Activated effector memory CD4-positive, alpha-beta T cell treated with Interleukin-2 at 50 U/mL for 16 hours (primary cell): ENCODE measurements around the gene BHMT.
"Not testable (repeated sequence)": the region's sequence is repeated elsewhere in the genome, so short reads cannot be mapped to it uniquely, and the experiment has no call there.

Experiments
- DNase-seq: peaks from one replicate; pipeline ENCODE4 v3.0.0-alpha.2; 2020

The BHMT gene

GRCh38 chr5:79111960-79112702 lies 522 bp downstream of the BHMT start:
- no peak for DNase-seq

GRCh38 chr5:79112703-79113058 lies 1.1 kb downstream of the BHMT start:
- DNase-seq = no peak

GRCh38 chr5:79119486-79119885 lies 7.9 kb downstream of the BHMT start:
- no peak for DNase-seq

GRCh38 chr5:79120221-79120620 lies 8.6 kb downstream of the BHMT start:
- no peak for DNase-seq

GRCh38 chr5:79122973-79123372 lies 11.4 kb downstream of the BHMT start:
- no peak for DNase-seq

GRCh38 chr5:79124607-79125006 lies 13.0 kb downstream of the BHMT start:
- no peak for DNase-seq

- no peak for DNase-seq
Observed at GRCh38 chr5:79130781-79131180, 19.2 kb downstream of the BHMT start.

GRCh38 chr5:79133121-79133656 lies 21.6 kb downstream of the BHMT start:
- no peak for DNase-seq

GRCh38 chr5:79133657-79134451 lies 22.2 kb downstream of the BHMT start:
- DNase-seq = peak; percentile 33

- DNase-seq = no peak
Observed at GRCh38 chr5:79135790-79136553, 24.4 kb downstream of the BHMT start.

GRCh38 chr5:79136618-79137017 lies 25.0 kb downstream of the BHMT start:
- no peak for DNase-seq

- no peak for DNase-seq
Observed at GRCh38 chr5:79140553-79140952, 28.9 kb downstream of the BHMT start.

GRCh38 chr5:79143684-79144379 lies 32.2 kb downstream of the BHMT start:
- DNase-seq = no peak

- no peak for DNase-seq
Observed at GRCh38 chr5:79147076-79147475, 35.5 kb downstream of the BHMT start.

GRCh38 chr5:79149433-79149832 lies 37.8 kb downstream of the BHMT start:
- DNase-seq = no peak

- DNase-seq = no peak
Observed at GRCh38 chr5:79151942-79152671, 40.5 kb downstream of the BHMT start.

GRCh38 chr5:79157305-79157704 lies 45.7 kb downstream of the BHMT start:
- DNase-seq = no peak

GRCh38 chr5:79161647-79162046 lies 50.0 kb downstream of the BHMT start:
- DNase-seq = not testable (repeated sequence)

- DNase-seq = no peak
Observed at GRCh38 chr5:79168031-79168430, 56.4 kb downstream of the BHMT start.

- no peak for DNase-seq
Observed at GRCh38 chr5:79170661-79171060, 59.1 kb downstream of the BHMT start.

- DNase-seq = no peak
Observed at GRCh38 chr5:79171635-79172245, 60.1 kb downstream of the BHMT start.

GRCh38 chr5:79172269-79172668 lies 60.7 kb downstream of the BHMT start:
- no peak for DNase-seq
